CD4-positive, CD25-positive, alpha-beta regulatory T cell (primary cell): ENCODE measurements around the gene UBE2F. TPM values are rescaled to one million over a fixed set of nuclear protein-coding genes. Genes with fewer than 3 reads are reported as not detected.
A peak's percentile ranks its signal among the peaks of the same experiment; 100 is the strongest.

Experiments
- ATAC-seq, 2 donors: fragments of 150-1000 bp; cut with Tn5 transposase; one replicate each; pipeline ENCODE4 v1.10.0; 2021; ENCODE audit warnings: low read depth in 2 of 2, moderate number of reproducible peaks in 2 of 2, moderate library complexity in 1 of 2
- DNase-seq, 3 donors: peaks; one replicate each; pipeline versions ENCODE4 v3.0.0 to v3.0.0-alpha.2; 2012 to 2022; ENCODE audit warnings: mixed read lengths in 1 of 3
- H3K27ac ChIP-seq: one replicate; pipeline ENCODE4 v1.7.0; 2013; ENCODE audit warnings: mild to moderate bottlenecking, low read length; ENCODE audit not compliant: insufficient read depth, poor library complexity, severe bottlenecking
- H3K27me3 ChIP-seq: one replicate; pipeline ENCODE4 v1.7.0; 2013; ENCODE audit warnings: low read length; ENCODE audit not compliant: control insufficient read depth, insufficient read depth
- H3K36me3 ChIP-seq: one replicate; pipeline ENCODE4 v1.7.0; 2013; ENCODE audit warnings: mild to moderate bottlenecking, low read length, moderate library complexity; ENCODE audit not compliant: control insufficient read depth, insufficient read depth
- H3K4me1 ChIP-seq: 2 replicates; pipeline ENCODE4 v1.7.0; 2013; ENCODE audit warnings: mild to moderate bottlenecking, low read length; ENCODE audit not compliant: insufficient read depth, control insufficient read depth, poor library complexity, severe bottlenecking
- H3K4me3 ChIP-seq: one replicate; pipeline ENCODE4 v1.7.0; 2013; ENCODE audit warnings: low read depth, mild to moderate bottlenecking, low read length, moderate library complexity
- H3K9me3 ChIP-seq, 2 experiments: 1 replicate in 1 of 2; 2 replicates in 1 of 2; pipeline ENCODE4 v1.7.0; 2013; ENCODE audit warnings: low read length in 2 of 2, mild to moderate bottlenecking in 1 of 2, moderate library complexity in 1 of 2; ENCODE audit not compliant: control insufficient read depth in 2 of 2
- H3K27ac Mint-ChIP-seq, 3 donors: one replicate each; pipeline ENCODE4 v1.8.0; 2020 to 2022; ENCODE audit warnings: mild to moderate bottlenecking in 3 of 3, mixed read lengths in 3 of 3, moderate library complexity in 2 of 3
- H3K27me3 Mint-ChIP-seq: one replicate; pipeline ENCODE4 v1.8.0; 2022; ENCODE audit warnings: mild to moderate bottlenecking, mixed read lengths
- H3K36me3 Mint-ChIP-seq: one replicate; pipeline ENCODE4 v1.8.0; 2020; ENCODE audit warnings: mixed read lengths
- H3K4me1 Mint-ChIP-seq, 4 donors: one replicate each; pipeline ENCODE4 v1.8.0; 2020 to 2022; ENCODE audit warnings: mixed read lengths in 4 of 4, mild to moderate bottlenecking in 1 of 4
- H3K4me3 Mint-ChIP-seq, 4 donors: one replicate each; pipeline ENCODE4 v1.8.0; 2020 to 2022; ENCODE audit warnings: mild to moderate bottlenecking in 4 of 4, mixed read lengths in 4 of 4, moderate library complexity in 3 of 4
- H3K9me3 Mint-ChIP-seq, 7 donors: one replicate each; pipeline ENCODE4 v1.8.0; 2020 to 2022; ENCODE audit warnings: mixed read lengths in 7 of 7, mild to moderate bottlenecking in 3 of 7, moderate library complexity in 2 of 7
- polyA plus RNA-seq, 4 donors: library from polyadenylated mRNA; unstranded; fragments of 300-500 nt; fragmentation: Illumina TruSeq; gene quantifications; one replicate each; pipeline ENCODE4 v1.2.3, GENCODE V29; 2021
- total RNA-seq: library from RNA; stranded (reverse); gene quantifications from one replicate; pipeline ENCODE4 v1.2.3, GENCODE V29; 2022

The UBE2F gene
- total and polyA plus RNA-seq, 5 donors from 2014 or later = 44.3 to 137 (median 105) TPM

DNA sequence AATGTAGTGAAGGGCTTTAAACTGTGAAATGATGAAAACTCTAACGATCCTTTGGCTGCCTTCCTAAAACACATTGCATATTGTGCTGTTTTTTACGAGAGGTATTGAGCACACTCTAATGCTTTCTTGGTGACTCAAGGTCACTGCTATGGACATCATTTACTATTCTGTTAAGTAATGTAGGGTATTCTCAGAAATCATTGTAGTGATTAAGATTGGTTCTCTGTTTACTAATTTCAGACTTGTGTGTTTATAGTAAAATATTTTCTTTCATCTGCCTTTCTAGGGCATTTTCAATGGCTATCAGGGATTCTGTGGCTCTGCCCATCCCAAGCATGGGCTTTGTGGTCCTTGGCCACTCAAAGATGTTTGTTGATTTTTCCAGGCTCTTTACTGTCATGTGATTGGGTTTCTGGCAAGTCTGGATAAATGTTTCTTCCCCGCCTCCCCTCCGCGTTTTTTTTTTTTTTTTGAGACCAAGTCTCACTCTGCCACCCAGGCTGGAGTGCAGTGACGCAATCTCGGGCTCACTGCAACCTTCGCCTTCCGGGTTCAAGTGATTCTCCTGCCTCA, 29.3 kb downstream of the UBE2F start:
- peaks cover 14 to 31% (median 23%) of the 10 kb centered on the region in 4 donors for H3K4me1 Mint-ChIP-seq
- H3K4me3 Mint-ChIP-seq = no peak overlapping the region
- peaks cover 21% of the 10 kb centered on the region for H3K36me3 Mint-ChIP-seq
- Histone ChIP-seq H3K27ac (no peak overlapping the region), H3K4me1 (no peaks in the 10 kb centered on the region), H3K4me3 (no peak overlapping the region), H3K9me3 (no peaks in the 10 kb centered on the region), H3K36me3 (peaks cover 26% of the 10 kb centered on the region), H3K27me3 (no peaks in the 10 kb centered on the region)
- DNase-seq = no peak
- H3K9me3 Mint-ChIP-seq = no peaks in the 10 kb centered on the region
- no peak for ATAC-seq
- H3K27ac Mint-ChIP-seq = no peak overlapping the region
- H3K27me3 Mint-ChIP-seq = no peaks in the 10 kb centered on the region

DNA sequence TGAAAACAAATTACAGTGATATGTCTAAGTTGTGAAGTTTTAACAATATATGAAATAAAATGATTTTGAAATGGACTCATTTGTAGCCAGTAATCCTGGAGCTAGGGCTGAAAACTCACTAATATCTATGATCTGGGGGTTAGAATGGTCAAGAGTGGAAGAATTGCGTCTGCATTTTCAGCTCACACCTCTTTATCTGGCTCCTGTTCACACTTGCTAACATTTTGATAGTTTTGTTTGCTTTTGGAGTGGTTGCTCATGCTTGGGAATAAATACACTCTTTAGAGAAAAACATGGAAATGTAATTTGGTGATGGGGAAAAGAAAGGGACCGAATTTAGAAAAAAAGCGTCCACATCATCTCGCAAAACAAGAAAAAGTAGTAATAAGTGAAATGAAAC, 30.7 kb downstream of the UBE2F start:
- peaks cover 14 to 32% (median 23%) of the 10 kb centered on the region in 4 donors for H3K4me1 Mint-ChIP-seq
- Histone ChIP-seq H3K27me3 (no peaks in the 10 kb centered on the region), H3K9me3 (no peaks in the 10 kb centered on the region), H3K27ac (no peak overlapping the region), H3K4me1 (no peaks in the 10 kb centered on the region), H3K36me3 (peaks cover 17% of the 10 kb centered on the region), H3K4me3 (no peak overlapping the region)
- peak overlapping the region in 2 of 4 donors; percentile 26 to 28 for H3K4me3 Mint-ChIP-seq
- ATAC-seq = no peak
- DNase-seq = no peak
- no peaks in the 10 kb centered on the region for H3K27me3 Mint-ChIP-seq
- H3K9me3 Mint-ChIP-seq = no peaks in the 10 kb centered on the region
- H3K27ac Mint-ChIP-seq = peak overlapping the region; percentile 32 to 90 (median 89)
- peaks cover 15% of the 10 kb centered on the region for H3K36me3 Mint-ChIP-seq

DNA sequence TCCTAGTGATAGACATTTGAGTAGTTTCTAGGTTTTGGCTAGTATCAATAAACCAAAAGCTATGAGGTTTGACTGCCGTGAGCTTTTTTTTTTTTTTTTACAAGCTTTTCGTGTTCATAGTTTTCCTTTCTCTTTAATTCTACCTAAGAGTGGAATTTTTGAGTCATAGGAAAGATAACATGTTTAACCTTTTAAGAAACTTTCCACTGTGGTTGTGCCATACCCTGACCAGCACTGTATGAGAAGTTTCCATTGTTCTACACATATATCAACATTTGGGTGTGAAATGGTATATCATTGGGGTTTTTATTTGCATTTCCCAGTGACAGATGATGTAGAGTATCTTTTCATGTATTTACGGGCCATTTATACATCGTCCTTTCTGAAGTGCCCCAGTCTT, 31.7 kb downstream of the UBE2F start:
- peak overlapping the region; percentile 60 for H3K27ac ChIP-seq
- Mint-ChIP-seq H3K27ac (peak overlapping the region; percentile 9 to 90 (median 68)), H3K9me3 (no peaks in the 10 kb centered on the region), H3K4me1 (peaks cover 20 to 41% (median 31%) of the 10 kb centered on the region in 4 donors), H3K36me3 (peaks cover 15% of the 10 kb centered on the region), H3K4me3 (peak overlapping the region; percentile 39 to 72 (median 56)), H3K27me3 (no peaks in the 10 kb centered on the region)
- ATAC-seq (peak in 1 of 2 donors; percentile 44), DNase-seq (peak in 2 of 3 donors; percentile 22 to 48)
- peak overlapping the region; percentile 66 for H3K4me3 ChIP-seq
- peaks cover 3% of the 10 kb centered on the region for H3K4me1 ChIP-seq
- no peaks in the 10 kb centered on the region for H3K9me3 ChIP-seq
- H3K27me3 ChIP-seq = no peaks in the 10 kb centered on the region
- peaks cover 15% of the 10 kb centered on the region for H3K36me3 ChIP-seq

DNA sequence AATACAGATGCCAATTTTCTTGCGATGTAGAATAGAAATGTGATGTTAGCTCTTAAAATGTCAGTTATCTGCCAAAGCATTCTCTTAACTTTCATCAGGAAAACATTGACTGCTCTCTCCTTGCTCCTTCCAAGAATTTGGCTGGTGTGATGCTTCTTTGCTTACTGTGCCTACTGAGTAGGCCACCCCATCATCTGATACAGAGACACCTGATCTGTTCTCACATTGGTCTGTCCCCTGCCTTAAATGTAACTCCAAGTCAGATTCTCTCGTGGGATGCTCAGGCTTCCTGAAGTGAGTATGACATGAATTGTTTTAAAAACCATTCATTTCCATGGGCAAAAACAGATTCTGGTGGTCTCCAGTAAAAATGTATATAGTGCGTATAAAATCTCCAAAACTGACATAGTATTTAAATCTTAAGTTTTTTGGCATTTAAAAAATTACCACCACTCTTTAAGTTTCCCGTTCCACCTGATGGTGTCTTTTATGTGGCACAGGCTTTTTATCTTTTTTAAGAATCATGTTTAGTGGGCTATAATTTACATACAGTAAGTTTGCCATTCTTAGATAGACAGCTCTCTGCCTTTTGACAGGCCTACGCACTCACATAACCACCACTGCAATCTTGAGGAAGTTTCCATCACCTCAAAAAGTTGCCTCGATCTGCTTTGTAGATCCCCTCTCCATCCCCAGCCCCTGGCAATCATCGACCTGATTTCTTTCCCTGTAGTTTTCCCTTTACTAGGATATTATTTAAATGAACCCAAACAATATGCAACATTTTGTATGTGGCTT, 36.6 kb downstream of the UBE2F start:
- DNase-seq = peak in 1 of 3 donors; percentile 35
- peaks cover 31% of the 10 kb centered on the region for H3K36me3 Mint-ChIP-seq
- peaks cover 26 to 50% (median 41%) of the 10 kb centered on the region in 4 donors for H3K4me1 Mint-ChIP-seq

DNA sequence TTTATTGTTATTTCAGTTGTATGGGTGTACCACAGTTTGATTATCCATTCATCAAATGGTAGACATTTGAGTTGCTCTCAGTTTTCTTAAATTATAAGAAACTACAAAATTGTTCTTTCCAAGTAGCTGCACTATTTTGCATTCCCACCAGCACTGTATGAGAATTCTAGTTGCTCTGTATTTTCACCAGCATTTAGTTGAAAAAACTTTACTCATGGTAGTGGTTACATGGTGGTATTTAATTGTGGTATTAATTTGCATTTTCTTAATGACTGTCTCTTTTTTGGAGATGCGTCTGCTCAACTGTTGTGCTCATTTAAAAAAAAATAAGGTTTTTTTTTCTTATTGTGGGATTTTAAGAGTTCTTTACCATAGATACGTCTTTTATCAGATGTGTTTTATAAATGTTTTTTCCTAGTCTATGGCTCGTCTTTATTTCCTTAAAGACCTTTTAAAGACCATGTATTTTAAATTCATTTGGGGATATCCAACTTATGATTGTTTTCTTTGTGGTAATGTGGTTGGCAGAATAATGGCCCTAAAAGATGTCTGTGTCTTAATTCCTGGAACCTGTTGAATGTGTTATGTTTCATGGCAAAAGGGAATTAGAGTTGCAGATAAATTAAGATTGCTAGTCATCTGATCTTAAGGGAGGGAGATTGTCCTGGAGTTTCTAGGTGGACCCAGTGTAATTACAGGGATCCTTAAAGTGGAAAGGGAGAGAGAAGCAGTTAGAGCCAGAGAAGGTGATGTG, 37.4 kb downstream of the UBE2F start:
- Mint-ChIP-seq H3K9me3 (no peaks in the 10 kb centered on the region), H3K4me1 (peaks cover 31 to 53% (median 40%) of the 10 kb centered on the region in 4 donors), H3K27me3 (no peaks in the 10 kb centered on the region), H3K36me3 (peaks cover 32% of the 10 kb centered on the region), H3K4me3 (peak overlapping the region in 1 of 4 donors; percentile 5), H3K27ac (peak overlapping the region in 2 of 3 donors; percentile 34 to 48)
- DNase-seq = no peak
- H3K4me3 ChIP-seq = no peak overlapping the region
- H3K36me3 ChIP-seq = peaks cover 9% of the 10 kb centered on the region
- H3K27ac ChIP-seq = no peak overlapping the region
- H3K9me3 ChIP-seq = no peaks in the 10 kb centered on the region
- H3K4me1 ChIP-seq = peaks cover 9% of the 10 kb centered on the region
- ATAC-seq = no peak
- no peaks in the 10 kb centered on the region for H3K27me3 ChIP-seq

More for the DNA sequence above, 36.6 kb downstream of the UBE2F start:
- peak overlapping the region; percentile 8 to 42 (median 34) for H3K27ac Mint-ChIP-seq
- Histone ChIP-seq H3K9me3 (no peaks in the 10 kb centered on the region), H3K27ac (no peak overlapping the region), H3K4me3 (peak overlapping the region; percentile 5), H3K4me1 (peaks cover 9% of the 10 kb centered on the region), H3K36me3 (peaks cover 9% of the 10 kb centered on the region), H3K27me3 (no peaks in the 10 kb centered on the region)
- H3K9me3 Mint-ChIP-seq = no peaks in the 10 kb centered on the region
- no peak for ATAC-seq
- no peaks in the 10 kb centered on the region for H3K27me3 Mint-ChIP-seq
- peak overlapping the region in 1 of 4 donors; percentile 6 for H3K4me3 Mint-ChIP-seq

DNA sequence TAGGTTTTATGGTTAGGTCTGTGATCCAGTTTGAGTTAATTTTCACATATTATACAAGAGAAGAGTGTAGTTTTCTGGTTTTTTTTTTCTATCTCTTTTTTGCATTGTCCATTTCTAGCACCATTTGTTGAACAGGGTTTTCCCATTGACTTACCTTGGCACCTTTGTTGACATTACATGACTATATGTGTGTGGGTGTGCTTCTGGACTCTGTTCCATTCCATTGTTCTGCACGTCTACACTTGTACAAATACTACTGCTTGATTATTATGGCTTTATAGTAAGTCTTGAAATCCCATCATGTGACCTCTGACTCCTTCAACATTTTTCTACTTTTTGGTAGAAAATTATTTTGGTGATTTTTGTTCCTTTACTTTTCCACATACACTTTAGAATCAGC, 38.7 kb downstream of the UBE2F start:
- Mint-ChIP-seq H3K4me1 (peaks cover 39 to 57% (median 48%) of the 10 kb centered on the region in 4 donors), H3K27me3 (no peaks in the 10 kb centered on the region), H3K9me3 (no peaks in the 10 kb centered on the region), H3K4me3 (no peak overlapping the region), H3K36me3 (peaks cover 26% of the 10 kb centered on the region), H3K27ac (peak overlapping the region in 1 of 3 donors; percentile 40)
- DNase-seq = no peak
- no peak overlapping the region for H3K27ac ChIP-seq
- H3K9me3 ChIP-seq = no peaks in the 10 kb centered on the region
- peaks cover 13% of the 10 kb centered on the region for H3K4me1 ChIP-seq
- no peak for ATAC-seq
- peaks cover 9% of the 10 kb centered on the region for H3K36me3 ChIP-seq
- H3K4me3 ChIP-seq = no peak overlapping the region
- no peaks in the 10 kb centered on the region for H3K27me3 ChIP-seq

DNA sequence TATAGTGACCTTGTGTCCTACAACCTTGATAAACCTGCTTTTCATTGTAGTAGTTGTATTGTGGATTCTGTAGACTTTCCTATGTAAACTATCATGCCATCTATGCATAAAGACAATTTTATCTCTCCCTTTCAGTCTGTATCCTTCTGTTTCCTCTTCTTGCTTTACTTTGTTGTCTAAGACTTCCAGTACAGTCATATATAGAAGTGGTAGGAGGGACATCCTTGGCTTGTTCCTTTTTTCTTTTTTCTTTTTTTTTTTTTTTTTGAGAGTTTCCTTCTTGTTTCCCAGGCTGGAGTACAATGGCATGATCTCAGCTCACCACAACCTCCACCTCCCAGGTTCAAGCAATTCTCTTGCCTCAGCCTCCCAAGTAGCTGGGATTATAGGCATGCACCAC, 39.7 kb downstream of the UBE2F start:
- Mint-ChIP-seq H3K27ac (no peak overlapping the region), H3K27me3 (no peaks in the 10 kb centered on the region)

More for the DNA sequence above, 39.7 kb downstream of the UBE2F start:
- Histone ChIP-seq H3K9me3 (no peaks in the 10 kb centered on the region), H3K4me3 (no peak overlapping the region), H3K27me3 (no peaks in the 10 kb centered on the region), H3K36me3 (peaks cover 13% of the 10 kb centered on the region), H3K4me1 (peaks cover 13% of the 10 kb centered on the region), H3K27ac (no peak overlapping the region)
- Mint-ChIP-seq H3K9me3 (no peaks in the 10 kb centered on the region), H3K36me3 (peaks cover 34% of the 10 kb centered on the region), H3K4me1 (peaks cover 39 to 64% (median 54%) of the 10 kb centered on the region in 4 donors), H3K4me3 (no peak overlapping the region)
- ATAC-seq (no peak), DNase-seq (no peak)
